Progenitor cell of endocrine pancreas (in vitro differentiated cells): ENCODE data around the gene SYDE2. TPM values are rescaled to one million over a fixed set of nuclear protein-coding genes. Genes with fewer than 3 reads are reported as not detected.

Experiments
- DNase-seq: peaks from one replicate; pipeline ENCODE4 v3.0.0; 2021; ENCODE audit warnings: low spot score; ENCODE audit not compliant: unreplicated experiment
- H3K27ac Mint-ChIP-seq: 2 replicates; pipeline ENCODE4 v1.8.0; 2021; ENCODE audit warnings: mild to moderate bottlenecking, moderate library complexity, mixed read lengths
- H3K27me3 Mint-ChIP-seq: 2 replicates; pipeline ENCODE4 v1.8.0; 2021; ENCODE audit warnings: mixed read lengths
- H3K36me3 Mint-ChIP-seq: 2 replicates; pipeline ENCODE4 v1.8.0; 2022; ENCODE audit warnings: mixed read lengths; ENCODE audit not compliant: insufficient read depth
- H3K4me1 Mint-ChIP-seq: 2 replicates; pipeline ENCODE4 v1.8.0; 2021; ENCODE audit warnings: low read depth, mixed read lengths
- H3K4me3 Mint-ChIP-seq: 2 replicates; pipeline ENCODE4 v1.8.0; 2021; ENCODE audit warnings: low read depth, mild to moderate bottlenecking, moderate library complexity, mixed read lengths
- H3K9me3 Mint-ChIP-seq: 2 replicates; pipeline ENCODE4 v1.8.0; 2021; ENCODE audit warnings: low read depth, mixed read lengths
- CTCF ChIP-seq: fragments of 200-600 bp; sonication (generic); IDR thresholded peaks from one replicate; pipeline ENCODE4 v1.5.0; 2021; ENCODE audit warnings: antibody characterized with exemption, mild to moderate bottlenecking; ENCODE audit not compliant: unreplicated experiment
- total RNA-seq: library from RNA; stranded (reverse); gene quantifications from 2 replicates; pipeline ENCODE4 v1.2.1, GENCODE V29; 2021

The SYDE2 gene
- total RNA-seq, 1 donor from 2014 or later, result 24.2 TPM

DNA sequence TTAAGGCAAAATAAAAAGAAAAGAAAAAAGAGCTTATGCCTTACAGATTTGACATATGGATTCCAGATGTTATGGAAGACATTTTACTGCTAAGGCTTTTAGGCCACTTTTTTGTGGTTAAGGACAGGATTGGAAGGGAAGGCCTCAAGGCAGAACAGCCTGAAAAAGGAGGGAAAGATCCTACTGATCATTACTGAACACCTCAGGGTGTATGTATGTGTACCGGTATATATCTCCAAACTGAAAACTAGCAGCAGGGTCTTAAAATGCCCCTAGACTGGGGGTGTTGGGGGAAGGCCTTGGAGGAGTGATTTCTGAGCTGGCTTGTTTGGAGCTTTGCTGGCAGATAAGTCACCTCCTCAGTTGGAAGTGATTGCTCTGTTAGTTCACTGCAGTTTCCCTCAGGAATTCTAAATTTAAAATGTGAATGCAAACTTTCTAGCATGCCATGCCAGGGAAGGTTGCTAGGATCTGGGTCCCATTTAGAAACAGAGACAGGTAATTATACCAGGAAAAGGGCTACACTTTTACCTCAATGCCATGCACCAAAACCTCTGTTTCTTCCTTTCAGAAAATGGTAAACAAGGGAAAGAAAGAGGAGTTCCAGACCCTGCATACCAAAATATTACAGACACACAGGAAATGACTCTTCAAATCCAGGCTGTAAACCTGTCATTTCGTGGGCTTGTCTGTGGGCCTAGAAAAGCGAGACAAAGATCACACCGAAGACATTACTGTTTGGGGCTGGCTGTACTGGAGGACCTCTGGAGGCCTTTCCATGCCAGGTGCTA lies 43.6 kb upstream of the SYDE2 start:
- no peak overlapping the region for H3K4me3 Mint-ChIP-seq
- TF ChIP-seq CTCF, result no peak
- H3K4me1 Mint-ChIP-seq, result peaks cover 23% of the 10 kb centered on the region
- H3K27me3 Mint-ChIP-seq, result no peaks in the 10 kb centered on the region
- peaks cover 4% of the 10 kb centered on the region for H3K36me3 Mint-ChIP-seq
- DNase-seq, result no peak
- H3K9me3 Mint-ChIP-seq, result peaks cover 5% of the 10 kb centered on the region
- H3K27ac Mint-ChIP-seq, result no peak overlapping the region

DNA sequence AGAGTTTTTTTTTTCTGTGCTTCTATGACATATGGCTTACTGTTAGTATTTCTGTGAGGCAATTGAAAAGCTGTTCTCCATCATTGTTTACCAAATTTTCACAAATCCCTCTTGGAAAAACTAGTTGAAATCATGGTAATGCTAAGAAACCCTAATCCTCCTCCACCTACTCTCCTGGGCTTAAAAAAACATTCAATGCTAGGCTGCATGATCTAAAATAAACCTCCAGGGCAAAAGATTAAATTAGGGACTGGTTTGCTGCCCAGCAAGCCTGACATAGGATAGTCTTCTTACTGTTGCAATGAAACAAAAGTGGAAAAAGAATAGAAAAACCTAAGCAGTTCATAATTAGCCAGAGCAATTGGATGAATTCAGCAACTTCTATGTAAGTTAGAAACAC lies 42.6 kb upstream of the SYDE2 start:
- peaks cover 23% of the 10 kb centered on the region for H3K4me1 Mint-ChIP-seq
- H3K36me3 Mint-ChIP-seq, result peaks cover 2% of the 10 kb centered on the region
- H3K4me3 Mint-ChIP-seq, result no peak overlapping the region
- DNase-seq, result no peak
- H3K27ac Mint-ChIP-seq, result no peak overlapping the region
- TF ChIP-seq CTCF, result no peak
- no peaks in the 10 kb centered on the region for H3K9me3 Mint-ChIP-seq
- H3K27me3 Mint-ChIP-seq, result no peaks in the 10 kb centered on the region

GRCh38 chr1:85240643-85241042 lies 39.8 kb upstream of the SYDE2 start:
- no peak for DNase-seq
- H3K36me3 Mint-ChIP-seq, result no peaks in the 10 kb centered on the region
- H3K27ac Mint-ChIP-seq, result peak overlapping the region; percentile 41
- H3K4me1 Mint-ChIP-seq, result peaks cover 23% of the 10 kb centered on the region
- no peaks in the 10 kb centered on the region for H3K27me3 Mint-ChIP-seq
- no peak for TF ChIP-seq CTCF
- H3K9me3 Mint-ChIP-seq, result no peaks in the 10 kb centered on the region
- H3K4me3 Mint-ChIP-seq, result no peak overlapping the region

DNA sequence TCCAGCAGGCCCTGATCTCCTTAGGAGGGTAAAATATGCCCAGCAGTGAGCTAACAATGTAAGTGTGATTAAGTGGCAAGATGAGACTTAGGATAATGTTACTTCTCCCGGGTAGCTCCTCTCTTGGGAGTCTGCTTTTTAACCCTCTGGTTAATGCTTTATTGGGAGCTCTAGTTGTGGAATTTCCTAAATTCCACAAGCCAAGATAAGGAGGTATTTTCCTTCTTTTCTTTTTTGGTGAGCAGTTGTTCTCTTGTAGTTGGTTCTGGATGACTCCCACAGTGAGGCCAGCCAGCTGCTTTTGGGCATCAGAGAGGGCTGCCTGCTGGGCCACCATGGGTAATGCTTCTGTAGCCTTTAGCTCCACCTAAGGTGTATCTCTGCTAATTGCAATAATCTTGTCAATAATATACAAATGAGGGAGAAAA lies 39.4 kb upstream of the SYDE2 start:
- Mint-ChIP-seq H3K9me3 (no peaks in the 10 kb centered on the region), H3K27me3 (no peaks in the 10 kb centered on the region), H3K4me3 (no peak overlapping the region), H3K27ac (peak overlapping the region; percentile 41), H3K4me1 (peaks cover 20% of the 10 kb centered on the region), H3K36me3 (no peaks in the 10 kb centered on the region)
- no peak for DNase-seq
- TF ChIP-seq CTCF, result no peak

GRCh38 chr1:85237613-85238012 lies 36.8 kb upstream of the SYDE2 start:
- no peak for TF ChIP-seq CTCF
- H3K9me3 Mint-ChIP-seq, result no peaks in the 10 kb centered on the region
- no peak overlapping the region for H3K27ac Mint-ChIP-seq
- no peak for DNase-seq
- no peak overlapping the region for H3K4me3 Mint-ChIP-seq
- H3K27me3 Mint-ChIP-seq, result no peaks in the 10 kb centered on the region
- no peaks in the 10 kb centered on the region for H3K36me3 Mint-ChIP-seq
- H3K4me1 Mint-ChIP-seq, result peaks cover 11% of the 10 kb centered on the region
